Thyroid gland (tissue), 4 donors: ENCODE measurements around the gene RARG.

Experiments
- POLR2A ChIP-seq, 2 donors: fragments of 450-650 bp; IDR thresholded peaks; one replicate each; pipeline ENCODE4 v1.6.1; 2017; ENCODE audit warnings: antibody characterized with exemption in 2 of 2, mild to moderate bottlenecking in 2 of 2, moderate library complexity in 1 of 2
- TF ChIP-seq, protein P1 (sequence below), 6 experiments: fragments of 200-600 bp in 3 of 6; fragments of 450-650 bp in 3 of 6; sonication (generic) in 3 of 6; IDR thresholded peaks; one replicate each; pipeline ENCODE4 v1.5.1; 2016 to 2019; ENCODE audit warnings: antibody characterized with exemption in 6 of 6, mild to moderate bottlenecking in 2 of 6, inconsistent platforms in 1 of 6, moderate library complexity in 1 of 6

DNA sequence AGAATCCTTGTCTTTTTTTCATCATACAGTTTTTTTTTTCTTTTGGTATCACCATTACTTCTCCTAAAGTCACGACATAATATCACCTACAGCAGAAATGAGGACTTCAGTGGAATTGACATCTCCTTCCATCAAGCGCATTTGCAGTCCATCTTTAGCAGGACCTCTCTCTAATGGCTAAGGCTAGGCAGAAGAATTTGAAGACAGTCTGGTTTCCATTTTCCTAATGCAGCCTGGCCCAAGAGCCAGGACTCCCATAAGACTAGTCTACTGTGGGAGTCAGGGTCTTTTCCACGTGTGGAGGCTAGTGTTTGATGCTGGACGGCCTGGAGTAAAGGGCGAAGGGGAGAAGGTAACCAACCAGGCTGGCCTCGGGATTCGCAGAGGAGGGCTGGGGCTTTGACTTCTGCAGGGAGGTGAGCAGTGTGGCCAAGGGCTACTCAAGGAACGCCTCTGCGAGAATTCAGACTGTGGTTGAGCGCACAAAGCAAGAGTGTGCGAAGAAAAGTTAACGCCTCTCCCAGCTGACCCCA is 52.3 kb downstream of the RARG start:
- TF ChIP-seq, protein P1, sequence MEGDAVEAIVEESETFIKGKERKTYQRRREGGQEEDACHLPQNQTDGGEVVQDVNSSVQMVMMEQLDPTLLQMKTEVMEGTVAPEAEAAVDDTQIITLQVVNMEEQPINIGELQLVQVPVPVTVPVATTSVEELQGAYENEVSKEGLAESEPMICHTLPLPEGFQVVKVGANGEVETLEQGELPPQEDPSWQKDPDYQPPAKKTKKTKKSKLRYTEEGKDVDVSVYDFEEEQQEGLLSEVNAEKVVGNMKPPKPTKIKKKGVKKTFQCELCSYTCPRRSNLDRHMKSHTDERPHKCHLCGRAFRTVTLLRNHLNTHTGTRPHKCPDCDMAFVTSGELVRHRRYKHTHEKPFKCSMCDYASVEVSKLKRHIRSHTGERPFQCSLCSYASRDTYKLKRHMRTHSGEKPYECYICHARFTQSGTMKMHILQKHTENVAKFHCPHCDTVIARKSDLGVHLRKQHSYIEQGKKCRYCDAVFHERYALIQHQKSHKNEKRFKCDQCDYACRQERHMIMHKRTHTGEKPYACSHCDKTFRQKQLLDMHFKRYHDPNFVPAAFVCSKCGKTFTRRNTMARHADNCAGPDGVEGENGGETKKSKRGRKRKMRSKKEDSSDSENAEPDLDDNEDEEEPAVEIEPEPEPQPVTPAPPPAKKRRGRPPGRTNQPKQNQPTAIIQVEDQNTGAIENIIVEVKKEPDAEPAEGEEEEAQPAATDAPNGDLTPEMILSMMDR (IDR thresholded peaks at IDR 0.05), result no peak
- no peak for TF ChIP-seq POLR2A (IDR thresholded peaks at IDR 0.05)
